GM15510 (cell line): ENCODE measurements around the gene RNF4.

Experiments
- POLR2A ChIP-seq: IDR thresholded peaks from 3 replicates; pipeline ENCODE4 v1.6.1; 2011; ENCODE audit warnings: borderline replicate concordance; ENCODE audit not compliant: insufficient read length; ENCODE audit errors: extremely low read depth

Gene RNF4

DNA sequence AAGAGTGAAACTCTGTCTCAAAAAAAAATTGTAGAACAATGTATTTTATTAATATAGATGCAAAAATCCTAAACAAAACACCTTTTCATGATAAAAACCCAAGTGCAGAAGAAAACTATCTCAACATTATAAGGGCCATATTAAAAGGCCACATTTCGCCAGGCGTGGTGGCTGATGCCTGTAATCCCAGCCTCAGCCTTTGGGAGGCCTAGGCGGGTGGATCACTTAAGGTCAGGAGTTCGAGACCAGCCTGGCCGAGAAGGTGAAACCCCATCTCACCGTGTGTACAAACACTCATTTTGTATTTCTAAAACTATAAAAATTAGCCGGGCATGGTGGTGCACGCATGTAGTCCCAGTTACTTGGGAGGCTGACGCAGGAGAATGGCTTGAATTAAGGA lies 57.7 kb downstream of the RNF4 start:
- TF ChIP-seq POLR2A, result no peak

DNA sequence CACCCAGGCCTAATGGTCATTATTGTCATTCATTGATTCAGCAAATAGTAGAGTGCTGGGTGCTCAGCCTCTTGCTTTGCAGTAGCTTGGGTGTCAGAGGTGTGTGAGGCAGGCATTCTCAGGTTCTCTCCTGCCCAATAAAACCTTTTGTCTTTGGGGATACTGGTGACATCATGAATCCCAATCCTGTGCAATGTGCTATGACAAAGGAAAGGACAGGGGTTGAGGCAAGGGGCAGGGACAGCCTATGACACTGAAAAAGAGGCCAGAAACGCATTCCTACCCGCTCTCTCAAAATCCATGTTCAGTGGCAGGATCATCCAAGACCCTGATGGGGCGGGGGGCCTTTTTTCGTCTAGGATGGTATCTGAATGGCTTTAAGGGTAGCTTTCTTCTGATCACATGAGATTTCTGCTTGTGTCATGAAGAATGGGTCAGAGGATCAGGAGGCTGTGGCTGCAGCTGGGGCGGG lies 66.0 kb downstream of the RNF4 start:
- no peak for TF ChIP-seq POLR2A

DNA sequence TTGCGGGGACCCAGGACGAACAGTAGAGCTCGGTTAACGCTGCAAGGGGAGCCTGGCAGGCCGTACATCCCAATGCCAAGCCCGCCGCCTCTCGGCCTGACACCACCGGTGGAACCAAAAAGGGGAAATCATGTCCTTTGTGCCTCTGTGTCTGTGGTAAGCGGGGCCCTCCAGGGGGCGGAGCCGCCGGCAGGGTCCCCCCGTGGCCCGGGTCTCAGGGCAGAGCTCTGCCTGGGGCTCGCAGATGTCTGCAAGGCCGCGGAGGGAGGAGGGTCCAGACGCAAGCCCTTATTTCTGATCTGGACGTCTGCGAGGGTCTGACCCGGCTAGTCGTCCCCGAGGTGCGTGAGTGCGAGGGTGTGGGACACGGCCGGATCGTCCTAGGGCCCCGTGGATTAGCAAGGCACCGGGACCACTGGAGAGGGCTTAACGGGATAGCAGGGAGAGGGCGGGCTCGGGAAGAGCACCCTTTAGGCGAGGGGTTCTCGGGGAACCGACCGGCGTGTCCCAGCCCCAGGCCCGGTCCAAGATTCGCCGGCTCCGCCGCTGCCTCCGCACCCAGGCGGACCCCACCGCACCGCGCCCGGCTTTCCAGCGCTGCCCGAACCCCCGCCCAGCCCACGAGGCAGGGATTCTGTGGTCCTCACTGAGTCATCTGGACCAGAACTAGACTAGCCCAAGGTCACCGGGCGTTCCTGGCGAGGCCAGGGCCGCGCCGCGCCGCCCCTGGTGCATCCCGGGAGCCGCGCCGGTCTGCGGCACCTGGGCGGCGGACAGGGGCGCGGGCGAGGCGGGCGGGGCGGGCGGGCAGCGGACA lies 66.7 kb downstream of the RNF4 start:
- peak; percentile 61 for TF ChIP-seq POLR2A

DNA sequence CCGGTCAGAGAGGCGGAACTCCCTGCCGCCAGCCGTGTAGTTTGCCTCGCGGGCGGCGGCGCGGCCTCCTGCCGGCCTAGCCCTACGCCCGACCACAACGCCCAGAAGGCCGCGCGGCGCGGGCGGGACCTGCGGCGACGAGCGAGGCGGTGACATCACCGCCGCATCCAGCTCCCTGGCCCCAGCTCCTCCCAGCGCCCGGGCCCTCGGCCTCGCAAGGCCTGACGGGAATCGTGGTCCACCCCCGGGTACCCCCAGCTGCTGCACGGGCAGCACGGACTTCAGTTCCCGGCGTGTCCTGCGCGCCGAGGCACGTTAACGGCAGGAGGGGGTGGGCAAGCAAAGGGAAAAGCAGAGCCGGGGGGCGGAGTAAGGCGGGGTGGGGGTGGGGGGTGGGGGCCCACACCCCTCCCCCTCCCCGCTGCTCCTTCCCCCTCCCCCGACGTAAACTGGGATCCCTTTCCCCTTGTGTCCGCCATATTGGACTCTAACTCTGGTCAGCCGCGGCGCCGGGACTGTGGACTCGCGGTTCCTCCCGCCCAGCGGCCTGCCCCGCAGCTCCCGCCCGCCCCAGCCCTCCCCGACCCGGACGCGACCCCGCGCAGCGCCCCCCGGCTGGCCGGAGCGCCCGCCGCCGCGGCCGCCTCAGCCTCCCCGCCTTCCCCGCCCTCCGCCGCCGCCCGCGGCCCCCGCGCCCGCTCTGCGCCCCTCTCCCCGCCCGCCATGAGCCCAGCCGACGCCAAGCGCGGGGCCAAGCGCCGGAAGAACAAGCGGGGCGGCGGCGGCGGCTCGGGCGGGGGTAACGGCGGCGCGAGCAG lies 67.5 kb downstream of the RNF4 start, which contains the start of gene FAM193A:
FAM193A (plus strand) TSS at position 455 of the 818 bp plus-strand sequence; CDS start at position 724, 269 bp downstream.
- peak; percentile 56 for TF ChIP-seq POLR2A

DNA sequence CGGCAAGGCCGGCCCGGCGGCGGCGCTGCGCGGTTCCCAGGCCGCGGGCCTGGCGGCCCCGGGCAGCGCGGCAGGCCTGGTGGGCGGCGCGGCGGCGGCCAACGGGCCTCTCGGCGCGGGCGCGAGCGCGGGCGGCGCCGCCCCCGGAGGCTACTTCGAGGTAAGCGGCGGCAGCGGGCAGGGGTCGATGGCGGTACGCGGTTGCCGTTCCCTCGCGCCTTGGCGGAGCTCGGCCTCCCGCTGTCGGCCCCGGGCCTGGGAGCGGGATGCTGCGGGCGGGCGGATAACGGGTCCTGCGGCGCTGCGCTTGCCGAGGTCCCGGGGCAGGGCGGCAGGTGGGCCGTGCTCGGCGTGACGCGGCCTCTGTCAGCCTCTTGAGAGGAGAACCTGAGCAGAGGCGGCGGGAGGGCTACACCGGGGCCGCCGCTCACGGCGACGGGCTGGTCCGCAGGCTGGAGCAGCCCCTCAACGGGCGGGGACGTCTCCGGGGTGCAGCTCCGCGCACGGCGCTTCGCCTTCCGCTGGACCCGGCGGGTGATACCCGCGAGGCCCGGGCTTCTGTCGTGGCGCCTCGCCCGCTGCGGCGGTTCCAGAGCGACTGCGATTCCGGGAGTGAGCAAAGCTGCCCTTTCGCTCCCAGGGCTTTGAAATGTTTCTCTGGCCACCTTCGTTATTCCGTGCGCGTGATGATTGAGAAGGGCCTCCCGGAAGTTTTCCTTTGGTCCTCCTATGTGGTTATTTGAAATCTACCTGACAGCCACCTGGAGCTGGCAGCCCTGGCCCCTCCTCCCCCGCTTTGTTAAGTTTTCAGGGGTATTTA lies 68.3 kb downstream of the RNF4 start:
- TF ChIP-seq POLR2A, result peak; percentile 30

DNA sequence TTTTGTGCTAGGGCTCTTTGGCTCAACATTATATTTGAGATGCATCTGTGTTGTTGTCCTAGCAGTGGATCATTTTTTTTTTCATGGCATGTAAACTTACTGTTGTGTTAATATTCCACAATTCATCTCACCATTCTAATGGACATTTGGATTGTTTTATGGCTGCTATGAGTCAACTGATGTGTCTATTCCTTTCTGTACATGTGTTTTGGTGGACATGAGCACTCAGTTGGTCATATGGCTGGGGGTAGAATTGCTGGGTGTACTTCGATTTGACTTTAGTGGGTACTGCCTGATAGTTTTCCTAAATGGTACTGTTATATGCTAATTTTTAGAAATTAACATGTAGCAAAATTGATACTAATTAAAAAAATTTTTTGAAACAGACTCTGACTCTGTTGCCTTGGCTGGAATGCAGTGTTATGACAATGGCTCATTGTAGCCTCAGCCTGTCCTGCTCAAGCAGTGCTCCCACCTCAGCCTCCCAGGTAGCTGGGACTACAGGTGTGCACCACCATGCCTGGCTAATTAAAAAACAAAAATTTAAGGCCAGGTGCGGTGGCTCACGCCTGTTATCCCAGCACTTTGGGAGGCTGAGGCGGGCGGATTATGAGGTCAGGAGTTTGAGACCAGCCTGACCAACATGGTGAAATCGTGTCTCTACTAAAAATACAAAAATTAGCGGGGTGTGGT lies 76.6 kb downstream of the RNF4 start:
- TF ChIP-seq POLR2A, result no peak

DNA sequence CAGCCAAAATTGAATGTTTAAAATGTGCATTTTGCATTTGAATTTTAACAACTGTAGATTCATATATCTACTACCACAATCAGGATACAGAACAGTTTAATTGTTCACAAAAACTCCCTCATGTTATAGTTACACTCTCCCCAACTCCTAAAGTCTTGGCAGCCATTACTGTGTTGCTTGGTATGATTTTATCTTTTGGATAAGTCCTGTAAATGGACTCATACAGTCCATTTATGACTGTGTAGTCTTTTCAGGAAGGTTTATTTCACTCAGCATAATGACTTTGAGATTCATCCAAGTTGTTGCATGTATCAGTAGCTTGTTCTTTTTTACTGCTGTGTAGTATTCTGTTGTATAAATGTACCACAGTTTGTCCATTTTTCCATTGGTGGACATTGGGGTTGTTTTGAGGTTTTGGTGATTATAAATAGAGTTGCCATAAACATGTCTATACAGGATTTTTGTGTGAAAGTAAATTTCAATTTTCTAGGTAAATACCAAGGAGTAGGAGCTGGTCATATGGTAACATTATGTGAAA lies 77.4 kb downstream of the RNF4 start:
- TF ChIP-seq POLR2A, result no peak

DNA sequence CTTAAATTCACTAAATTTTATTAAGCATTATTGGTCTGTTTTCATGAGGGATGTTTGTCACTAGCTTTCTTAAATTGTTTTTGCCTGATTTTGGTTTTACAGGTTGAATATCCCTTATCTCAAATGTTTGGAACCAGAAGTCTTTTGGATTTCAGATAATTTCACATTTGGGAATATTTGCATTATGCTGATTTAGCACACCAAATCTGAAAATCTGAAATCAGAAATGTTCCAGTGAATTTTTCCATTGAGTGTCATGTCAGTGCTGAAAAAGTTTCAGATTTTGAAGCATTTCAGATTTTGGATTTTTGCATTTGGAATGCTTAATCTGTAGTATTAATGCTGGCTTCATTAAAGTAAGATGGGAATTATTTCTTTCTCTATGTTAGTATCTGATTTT lies 82.2 kb downstream of the RNF4 start:
- no peak for TF ChIP-seq POLR2A

DNA sequence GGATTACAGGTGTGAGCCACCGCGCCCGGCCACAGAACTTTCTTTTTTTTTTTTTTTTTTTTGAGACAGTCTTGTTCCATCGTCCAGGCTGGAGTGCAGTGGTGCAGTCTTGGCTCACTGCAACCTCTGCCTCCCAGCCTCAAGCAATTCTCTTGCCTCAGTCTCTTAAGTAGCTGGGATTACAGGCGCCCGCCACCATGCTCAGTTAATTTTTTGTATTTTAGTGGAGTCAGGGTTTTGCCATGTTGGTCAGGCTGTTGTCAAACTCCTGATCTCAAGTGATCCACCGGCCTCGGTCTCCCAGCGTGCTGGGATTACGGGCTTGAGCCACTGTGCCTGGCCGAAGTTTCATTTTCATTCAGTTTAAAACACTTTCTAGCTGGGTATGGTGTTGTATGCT lies 83.9 kb downstream of the RNF4 start:
- TF ChIP-seq POLR2A, result no peak

DNA sequence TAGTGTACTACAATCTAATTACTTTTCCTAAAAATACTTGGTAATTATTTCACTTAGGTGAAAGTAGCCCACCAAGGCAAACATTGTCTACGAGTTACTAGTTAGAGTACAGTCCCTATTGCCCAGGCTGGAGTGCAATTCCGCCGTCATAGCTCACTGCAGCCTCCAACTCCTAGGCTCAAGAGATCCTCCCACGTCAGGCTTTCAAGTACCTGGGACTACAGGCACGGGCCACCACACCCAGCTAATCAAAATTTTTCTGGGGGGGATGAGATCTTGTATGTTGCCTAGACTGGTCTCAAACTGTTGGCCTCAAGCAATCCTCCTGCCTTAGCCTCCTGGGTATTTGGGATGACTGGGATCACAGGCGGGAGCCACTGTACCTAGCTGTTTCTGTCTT lies 89.4 kb downstream of the RNF4 start:
- TF ChIP-seq POLR2A, result no peak

DNA sequence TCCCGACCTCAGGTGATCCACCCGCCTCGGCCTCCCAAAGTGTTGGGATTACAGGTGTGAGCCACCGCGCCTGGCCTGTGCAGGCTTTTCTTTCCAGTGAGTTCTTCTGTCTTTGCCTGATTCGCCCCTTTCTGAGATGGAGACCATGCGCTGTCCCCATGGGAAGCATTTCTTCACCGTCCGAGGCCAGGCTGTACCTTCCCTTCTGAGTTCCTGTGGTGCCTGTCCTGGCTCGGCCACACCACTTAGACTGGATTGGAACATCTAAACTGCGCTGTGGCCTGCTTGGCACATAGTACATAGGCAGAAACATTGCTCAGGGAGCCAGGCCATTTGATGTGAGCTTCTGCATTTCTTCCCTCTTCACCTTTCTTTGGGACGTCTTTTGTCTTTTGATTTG lies 91.3 kb downstream of the RNF4 start:
- no peak for TF ChIP-seq POLR2A
